IPS-18a (cell line): ENCODE measurements around the gene CXXC4.

Source experiments
- H3K27ac ChIP-seq: one replicate; pipeline ENCODE4 v1.5.1; 2013; ENCODE audit warnings: low read length
- H3K27me3 ChIP-seq: one replicate; pipeline ENCODE4 v1.6.1; 2013; ENCODE audit warnings: mild to moderate bottlenecking, low read length; ENCODE audit not compliant: control insufficient read depth, insufficient read depth
- H3K36me3 ChIP-seq: one replicate; pipeline ENCODE4 v1.6.1; 2013; ENCODE audit warnings: low read depth, low read length; ENCODE audit not compliant: control insufficient read depth
- H3K4me1 ChIP-seq: one replicate; pipeline ENCODE4 v1.6.1; 2013; ENCODE audit warnings: low read depth, low read length; ENCODE audit not compliant: control insufficient read depth
- H3K4me3 ChIP-seq: one replicate; pipeline ENCODE4 v1.5.1; 2013; ENCODE audit warnings: low read length
- H3K9ac ChIP-seq: one replicate; pipeline ENCODE4 v1.6.1; 2013; ENCODE audit warnings: mild to moderate bottlenecking, low read length, moderate library complexity
- H3K9me3 ChIP-seq: one replicate; pipeline ENCODE4 v1.6.1; 2013; ENCODE audit warnings: low read depth, low read length; ENCODE audit not compliant: control insufficient read depth

The CXXC4 gene

DNA sequence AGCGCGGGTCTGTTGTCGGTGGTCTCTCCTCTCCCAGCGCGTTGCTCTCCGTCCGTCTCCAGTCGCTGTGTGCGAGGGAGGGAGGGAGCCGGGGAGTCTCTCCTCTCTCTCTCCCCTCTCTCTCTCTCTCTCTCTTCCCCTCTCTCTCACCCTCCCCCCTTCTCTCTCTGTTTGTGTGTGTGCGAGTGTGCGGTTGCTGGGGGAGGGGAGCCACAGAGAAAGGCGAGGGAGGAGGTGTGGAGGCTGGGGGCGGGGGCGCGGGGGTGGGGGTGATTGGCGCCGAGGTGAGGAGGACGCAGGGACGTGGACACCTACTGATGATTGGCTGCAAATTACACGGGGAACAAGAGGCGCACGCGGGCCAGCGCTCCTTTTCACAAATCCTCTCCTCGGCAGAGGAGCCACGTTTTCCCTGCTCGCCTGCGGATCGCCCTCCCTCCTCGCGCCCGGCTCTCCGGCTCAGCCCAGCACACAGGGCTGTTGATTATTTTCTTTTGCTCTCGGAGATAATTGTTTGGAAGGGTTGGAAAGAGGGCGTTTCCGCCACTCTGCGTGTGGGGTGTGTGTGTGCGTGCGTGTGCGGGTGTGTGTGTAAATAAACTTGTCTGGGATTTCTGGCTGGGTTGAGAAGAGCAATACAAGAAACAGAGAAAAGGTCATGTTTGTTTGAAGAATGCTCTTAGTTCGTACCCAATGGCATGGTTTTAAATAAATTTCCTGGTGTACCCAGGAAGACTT is at the start of gene CXXC4:
Gene CXXC4 (minus strand): TSS at position 73 of the 738 bp plus-strand sequence. CDS start 3,092 bp downstream, outside the sequence.
- H3K27ac ChIP-seq = peak within 1 kb of the TSS; percentile 51
- peak within 1 kb of the TSS; percentile 73 for H3K4me3 ChIP-seq
- H3K9ac ChIP-seq = peak within 1 kb of the TSS; percentile 76

DNA sequence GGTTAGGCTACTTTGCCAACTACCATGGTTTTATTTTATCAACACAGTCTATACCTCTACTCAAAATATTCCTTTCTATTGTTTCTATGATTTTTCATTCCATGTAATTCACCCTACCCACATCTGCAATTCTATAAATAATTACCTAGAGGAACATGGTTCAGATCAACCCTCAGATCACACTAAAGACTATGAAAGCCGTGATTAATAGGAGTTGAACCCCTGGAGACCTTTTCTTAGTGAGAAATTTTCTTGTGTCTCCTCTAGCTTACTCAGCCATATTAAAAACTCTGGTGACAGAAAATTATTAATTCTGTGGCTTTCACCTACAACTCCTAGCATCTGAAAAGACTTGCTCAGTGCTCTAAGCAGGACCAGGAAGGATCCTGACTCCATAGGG is 38.5 kb upstream of the CXXC4 start:
- Histone ChIP-seq H3K27ac (no peak overlapping the region), H3K9me3 (no peaks in the 10 kb centered on the region), H3K4me3 (no peak overlapping the region), H3K4me1 (peaks cover 3% of the 10 kb centered on the region), H3K36me3 (no peaks in the 10 kb centered on the region), H3K9ac (no peak overlapping the region), H3K27me3 (no peaks in the 10 kb centered on the region)

More for the DNA sequence above, at the start of gene CXXC4:
- H3K36me3 ChIP-seq = no peaks in the 10 kb centered on the region
- peaks cover 11% of the 10 kb centered on the region for H3K27me3 ChIP-seq
- no peaks in the 10 kb centered on the region for H3K9me3 ChIP-seq
- H3K4me1 ChIP-seq = peaks cover 23% of the 10 kb centered on the region

DNA sequence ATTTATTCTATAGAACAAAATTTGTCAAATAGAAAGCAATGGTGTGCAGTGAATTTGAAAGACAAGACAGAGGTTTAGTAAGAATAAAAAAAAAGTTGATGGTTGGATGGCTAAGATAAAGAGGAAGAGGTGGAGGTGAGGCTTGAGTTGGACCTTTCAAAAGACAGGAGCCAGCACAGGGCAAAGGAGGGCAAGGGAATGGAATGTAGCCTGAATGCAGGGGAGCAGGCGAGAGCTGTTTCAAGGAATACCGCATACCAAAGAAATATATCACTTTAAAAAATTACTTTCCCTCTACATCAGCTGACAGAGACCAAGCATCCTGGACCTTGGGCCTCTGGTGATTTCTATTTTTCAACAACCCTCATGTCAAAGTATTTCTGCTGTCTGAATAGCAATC is 38.0 kb upstream of the CXXC4 start:
- Histone ChIP-seq H3K36me3 (no peaks in the 10 kb centered on the region), H3K4me3 (no peak overlapping the region), H3K9me3 (no peaks in the 10 kb centered on the region), H3K27me3 (no peaks in the 10 kb centered on the region), H3K4me1 (peaks cover 3% of the 10 kb centered on the region), H3K27ac (no peak overlapping the region), H3K9ac (no peak overlapping the region)

DNA sequence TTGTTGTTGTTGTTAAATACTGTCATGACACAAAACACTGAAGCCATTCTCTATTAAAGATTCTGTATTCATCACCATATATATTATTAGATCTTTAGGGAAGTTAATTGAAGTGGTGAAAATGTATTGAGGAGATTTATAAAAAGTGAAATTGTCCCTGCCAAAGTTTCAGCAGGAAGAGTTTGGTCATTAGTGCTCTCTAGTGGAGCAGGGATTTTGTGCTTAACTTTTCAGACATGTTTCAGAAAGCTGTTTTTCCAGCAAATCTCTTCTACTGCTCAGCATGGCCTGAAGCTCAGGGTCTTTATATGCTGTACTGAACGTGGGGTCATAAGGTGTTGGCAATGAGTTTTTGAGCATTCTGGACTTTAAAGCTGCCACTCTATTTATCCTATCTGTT is 36.7 kb upstream of the CXXC4 start:
- H3K9me3 ChIP-seq = no peaks in the 10 kb centered on the region
- H3K36me3 ChIP-seq = no peaks in the 10 kb centered on the region
- H3K4me1 ChIP-seq = peaks cover 3% of the 10 kb centered on the region
- no peak overlapping the region for H3K27ac ChIP-seq
- H3K27me3 ChIP-seq = no peaks in the 10 kb centered on the region
- H3K4me3 ChIP-seq = no peak overlapping the region
- no peak overlapping the region for H3K9ac ChIP-seq

DNA sequence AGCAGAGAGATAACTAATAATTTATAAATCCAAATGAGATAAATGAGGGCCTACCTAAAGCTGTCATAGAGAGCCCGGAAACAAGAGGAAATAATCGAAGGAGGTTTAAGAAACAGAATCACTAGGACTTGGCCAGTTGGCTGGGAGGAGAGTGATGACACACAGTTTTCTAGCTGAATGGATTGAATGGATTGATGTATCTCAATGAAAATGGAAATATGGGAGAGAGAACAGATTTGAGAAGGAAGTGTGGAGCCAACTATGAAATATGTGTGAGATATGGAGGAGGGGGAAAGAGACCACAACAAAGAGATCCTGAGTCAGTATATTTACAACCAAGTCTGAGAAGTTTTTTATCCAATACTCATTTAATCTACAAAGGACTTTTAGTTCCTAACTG is 35.7 kb upstream of the CXXC4 start:
- Histone ChIP-seq H3K4me3 (no peak overlapping the region), H3K9ac (no peak overlapping the region), H3K4me1 (peaks cover 3% of the 10 kb centered on the region), H3K9me3 (no peaks in the 10 kb centered on the region), H3K27me3 (no peaks in the 10 kb centered on the region), H3K27ac (no peak overlapping the region), H3K36me3 (no peaks in the 10 kb centered on the region)

DNA sequence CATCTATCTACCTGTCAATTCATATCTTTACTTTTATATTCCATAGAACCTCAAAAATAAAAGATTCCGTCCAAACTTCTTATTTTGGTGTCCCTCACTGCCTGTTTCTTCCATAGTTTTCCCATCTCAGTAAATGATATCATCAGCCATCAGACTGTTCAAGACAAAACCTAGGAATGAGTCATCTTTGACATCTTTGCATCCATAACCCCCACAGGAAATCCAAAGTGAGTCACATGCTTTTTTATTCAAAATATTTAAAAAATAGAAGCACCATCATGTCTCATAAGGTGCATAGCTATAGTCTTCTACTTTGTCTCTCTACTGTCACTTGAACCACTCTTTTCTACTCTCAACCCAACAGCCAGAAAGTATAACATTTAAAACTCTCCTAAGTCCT is 29.9 kb upstream of the CXXC4 start:
- no peaks in the 10 kb centered on the region for H3K9me3 ChIP-seq
- no peak overlapping the region for H3K27ac ChIP-seq
- H3K9ac ChIP-seq = no peak overlapping the region
- no peaks in the 10 kb centered on the region for H3K36me3 ChIP-seq
- H3K27me3 ChIP-seq = no peaks in the 10 kb centered on the region
- H3K4me3 ChIP-seq = no peak overlapping the region
- H3K4me1 ChIP-seq = no peaks in the 10 kb centered on the region

DNA sequence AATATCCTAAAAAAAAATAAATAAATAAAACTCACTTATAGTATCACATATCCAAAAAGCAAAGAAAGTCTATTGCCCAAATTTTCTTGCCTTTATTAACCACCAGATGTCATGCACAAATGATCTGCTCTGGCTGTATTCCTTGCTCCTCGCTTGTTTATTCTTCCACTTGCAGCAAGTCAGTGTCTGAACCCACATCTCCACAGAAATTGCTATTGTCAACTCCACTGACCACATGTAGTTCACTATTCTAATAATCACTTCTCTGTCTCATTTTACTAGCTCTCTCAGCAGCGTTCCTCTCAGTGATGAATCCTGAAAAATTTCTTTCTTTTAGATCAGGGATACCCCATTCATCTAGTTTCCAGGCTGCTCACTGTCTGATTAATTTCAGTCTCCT is 29.3 kb upstream of the CXXC4 start:
- H3K9me3 ChIP-seq = no peaks in the 10 kb centered on the region
- no peak overlapping the region for H3K4me3 ChIP-seq
- H3K36me3 ChIP-seq = no peaks in the 10 kb centered on the region
- H3K27ac ChIP-seq = no peak overlapping the region
- no peaks in the 10 kb centered on the region for H3K27me3 ChIP-seq
- no peaks in the 10 kb centered on the region for H3K4me1 ChIP-seq
- no peak overlapping the region for H3K9ac ChIP-seq

DNA sequence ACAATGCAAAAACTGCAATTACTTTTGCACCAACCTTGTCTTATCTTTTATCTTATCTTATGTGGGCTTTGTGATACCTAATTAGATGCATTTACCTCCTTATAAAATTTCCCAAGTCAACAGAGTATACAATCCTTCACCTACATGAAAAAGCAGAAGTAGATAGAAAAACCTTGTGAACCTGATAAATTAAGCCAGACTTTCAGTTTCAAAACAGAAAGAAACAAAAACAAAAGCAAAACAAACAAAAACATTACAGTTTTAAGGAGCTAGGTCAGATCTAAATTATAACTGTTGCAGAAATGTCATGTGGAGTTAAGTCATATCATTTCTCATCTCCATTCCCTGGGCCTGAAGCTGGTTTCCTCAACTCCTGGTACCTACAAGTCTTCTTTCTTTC is 24.9 kb upstream of the CXXC4 start:
- Histone ChIP-seq H3K4me1 (no peaks in the 10 kb centered on the region), H3K36me3 (no peaks in the 10 kb centered on the region), H3K9ac (no peak overlapping the region), H3K4me3 (no peak overlapping the region), H3K27ac (no peak overlapping the region), H3K27me3 (no peaks in the 10 kb centered on the region), H3K9me3 (no peaks in the 10 kb centered on the region)

DNA sequence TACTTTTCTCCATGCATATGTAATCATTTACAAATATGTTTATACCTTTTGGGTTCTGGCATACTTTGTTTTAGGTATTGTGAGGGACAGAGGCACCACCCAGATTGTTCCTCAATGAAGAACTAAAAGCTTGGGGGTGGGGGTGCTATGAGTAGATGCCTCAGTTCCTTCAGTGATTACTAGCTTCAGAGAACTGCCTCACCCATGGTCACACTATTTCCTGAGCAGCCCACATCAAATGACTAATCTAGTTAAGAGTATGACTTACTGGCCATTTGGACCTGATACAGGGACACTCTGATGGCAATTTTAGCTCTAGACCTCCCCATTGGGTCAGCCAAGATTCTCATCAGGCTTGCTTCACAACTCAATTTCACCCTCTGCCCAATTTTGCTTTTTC is 22.2 kb upstream of the CXXC4 start:
- H3K36me3 ChIP-seq = no peaks in the 10 kb centered on the region
- no peak overlapping the region for H3K9ac ChIP-seq
- no peaks in the 10 kb centered on the region for H3K4me1 ChIP-seq
- no peak overlapping the region for H3K4me3 ChIP-seq
- no peaks in the 10 kb centered on the region for H3K9me3 ChIP-seq
- H3K27ac ChIP-seq = no peak overlapping the region
- no peaks in the 10 kb centered on the region for H3K27me3 ChIP-seq

DNA sequence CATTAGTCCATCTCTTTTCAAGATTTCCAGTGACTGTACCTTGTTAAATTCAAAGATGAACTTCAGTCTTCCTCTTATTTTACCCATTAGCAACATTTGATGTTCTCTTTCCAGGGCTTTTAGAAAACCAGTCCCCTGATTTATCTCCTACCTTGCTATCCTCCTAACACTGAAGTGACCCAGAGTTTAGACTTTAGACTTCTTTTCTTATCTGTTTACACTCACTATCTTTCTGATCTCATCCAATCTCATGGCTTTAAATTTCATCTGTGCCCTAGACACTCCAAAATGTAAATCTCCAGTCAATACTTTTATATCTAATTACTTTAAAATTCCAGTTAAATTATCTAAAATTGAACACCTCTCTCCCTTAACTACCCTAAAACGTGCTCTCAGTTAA is 13.5 kb upstream of the CXXC4 start:
- no peaks in the 10 kb centered on the region for H3K4me1 ChIP-seq
- no peak overlapping the region for H3K9ac ChIP-seq
- no peaks in the 10 kb centered on the region for H3K9me3 ChIP-seq
- no peak overlapping the region for H3K27ac ChIP-seq
- no peak overlapping the region for H3K4me3 ChIP-seq
- no peaks in the 10 kb centered on the region for H3K27me3 ChIP-seq
- H3K36me3 ChIP-seq = no peaks in the 10 kb centered on the region

DNA sequence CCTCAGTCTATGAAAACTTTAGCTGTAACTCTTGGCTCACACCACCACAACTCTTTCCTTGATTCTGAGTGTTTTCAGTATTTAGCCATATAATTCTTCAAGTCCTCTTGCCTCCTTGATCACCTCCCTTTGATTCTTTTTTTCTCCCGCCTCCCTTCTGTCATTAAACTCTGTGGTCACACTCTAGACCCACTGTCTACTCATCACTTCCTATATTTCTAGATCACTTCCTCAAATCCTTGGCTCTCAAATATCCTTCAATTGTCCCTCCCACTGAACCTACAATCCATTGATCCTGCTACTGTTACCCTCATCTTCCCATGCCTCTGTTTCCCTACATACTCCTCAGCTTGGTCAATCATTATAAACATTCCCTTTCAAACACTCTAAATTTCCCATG is 12.4 kb upstream of the CXXC4 start:
- no peaks in the 10 kb centered on the region for H3K4me1 ChIP-seq
- no peaks in the 10 kb centered on the region for H3K36me3 ChIP-seq
- no peaks in the 10 kb centered on the region for H3K9me3 ChIP-seq
- no peak overlapping the region for H3K9ac ChIP-seq
- H3K4me3 ChIP-seq = no peak overlapping the region
- no peaks in the 10 kb centered on the region for H3K27me3 ChIP-seq
- no peak overlapping the region for H3K27ac ChIP-seq

DNA sequence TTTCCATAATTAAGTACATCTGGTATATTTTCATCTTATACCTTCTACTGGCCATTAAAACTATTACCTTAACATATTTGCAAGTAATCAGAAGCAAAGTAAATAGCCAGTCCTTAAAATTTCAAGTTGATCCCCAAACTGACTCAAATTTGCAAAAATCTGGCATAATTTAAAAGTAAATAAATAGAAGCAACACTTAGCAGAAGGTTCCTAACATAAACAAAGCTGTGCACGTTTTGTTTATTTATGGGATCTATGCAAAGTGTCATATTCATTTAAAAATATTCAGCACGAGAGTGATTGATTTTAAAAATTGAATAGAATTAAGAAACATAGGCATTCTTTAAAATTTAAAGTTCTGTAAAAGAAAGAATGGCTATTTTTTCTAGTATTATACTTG is 9.8 kb upstream of the CXXC4 start:
- Histone ChIP-seq H3K36me3 (no peaks in the 10 kb centered on the region), H3K4me3 (no peak overlapping the region), H3K9me3 (no peaks in the 10 kb centered on the region), H3K27me3 (no peaks in the 10 kb centered on the region), H3K27ac (no peak overlapping the region), H3K9ac (no peak overlapping the region), H3K4me1 (peaks cover 20% of the 10 kb centered on the region)
